HL-60 (cell line): ENCODE measurements around the gene ABCA2.

Source experiments
- DNase-seq, 2 experiments: peaks; one replicate each; pipeline ENCODE4 v3.0.0-alpha.2; 2010 to 2020; ENCODE audit warnings: low read depth in 1 of 2, low spot score in 1 of 2
- H3K27ac ChIP-seq: fragments of 250-450 bp; sonication (Bioruptor Pico); replicated peaks from 2 replicates; pipeline ENCODE4 v1.5.1; 2020; ENCODE audit warnings: mild to moderate bottlenecking, moderate library complexity
- H3K27me3 ChIP-seq: fragments of 250-450 bp; sonication (Bioruptor Pico); 2 replicates; pipeline ENCODE4 v1.5.1; 2021; ENCODE audit warnings: mild to moderate bottlenecking, moderate library complexity; ENCODE audit not compliant: insufficient read depth, poor library complexity, severe bottlenecking
- H3K4me3 ChIP-seq: replicated peaks from 2 replicates; pipeline ENCODE4 v1.5.1; 2011; ENCODE audit warnings: mild to moderate bottlenecking, control low read depth, low read length; ENCODE audit not compliant: insufficient read depth
- GABPA ChIP-seq: IDR thresholded peaks from 2 replicates; pipeline ENCODE4 v1.6.1; 2012; ENCODE audit warnings: low read depth
- POLR2AphosphoS5 ChIP-seq: IDR thresholded peaks from 2 replicates; pipeline ENCODE4 v1.6.1; 2012; ENCODE audit warnings: low read depth
- SPI1 ChIP-seq: IDR thresholded peaks from 2 replicates; pipeline ENCODE4 v1.6.1; 2012; ENCODE audit warnings: low read depth, mild to moderate bottlenecking, borderline replicate concordance
- TF ChIP-seq, protein P1 (sequence below): IDR thresholded peaks from one replicate; pipeline ENCODE4 v1.5.1; 2011; ENCODE audit warnings: low read length, control low read depth, inconsistent platforms; ENCODE audit not compliant: insufficient read depth
- TF ChIP-seq, protein P2 (sequence below): IDR thresholded peaks from 2 replicates; pipeline ENCODE4 v1.6.1; 2012; ENCODE audit warnings: low read depth; ENCODE audit not compliant: insufficient replicate concordance

The ABCA2 gene

DNA sequence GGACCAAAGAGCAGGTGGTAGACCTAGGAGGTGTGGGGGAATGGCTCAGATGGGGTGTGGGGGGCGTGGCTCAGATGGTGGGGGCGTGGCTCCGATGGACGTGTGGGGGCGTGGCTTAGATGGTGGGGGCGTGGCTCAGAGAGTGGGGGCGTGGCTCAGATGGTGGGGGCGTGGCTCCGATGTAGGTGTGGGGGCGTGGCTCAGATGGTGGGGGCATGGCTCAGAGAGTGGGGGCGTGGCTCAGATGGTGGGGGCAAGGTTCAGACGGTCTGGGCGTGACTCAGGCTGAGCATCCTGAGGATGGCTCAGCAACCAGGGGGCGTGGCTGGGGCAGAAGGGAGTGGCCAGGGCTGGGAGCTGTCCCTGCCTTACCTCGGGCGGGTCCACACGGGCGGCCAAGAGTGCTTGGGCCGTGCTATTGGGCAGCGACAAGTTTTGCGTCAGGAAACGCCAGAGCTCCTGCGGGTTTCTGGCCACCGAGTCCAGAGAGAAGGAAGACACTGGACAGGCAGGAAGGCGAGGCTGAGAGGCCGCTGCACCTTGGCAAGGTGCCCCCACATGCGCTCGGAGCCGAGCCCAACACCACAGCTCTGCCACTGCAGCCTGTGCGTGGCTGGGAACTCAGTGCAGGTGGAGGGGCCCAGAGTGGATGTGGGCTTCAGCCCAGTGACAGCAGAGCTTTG, 5.9 kb downstream of the ABCA2 start:
- peak; percentile 45 to 65 for DNase-seq
- no peaks in the 10 kb centered on the region for H3K27me3 ChIP-seq
- TF ChIP-seq GABPA (no peak), POLR2AphosphoS5 (0 out of 2 replicates have a peak, but pooled peaks have one; percentile 32), SPI1 (no peak)
- TF ChIP-seq, protein P1, sequence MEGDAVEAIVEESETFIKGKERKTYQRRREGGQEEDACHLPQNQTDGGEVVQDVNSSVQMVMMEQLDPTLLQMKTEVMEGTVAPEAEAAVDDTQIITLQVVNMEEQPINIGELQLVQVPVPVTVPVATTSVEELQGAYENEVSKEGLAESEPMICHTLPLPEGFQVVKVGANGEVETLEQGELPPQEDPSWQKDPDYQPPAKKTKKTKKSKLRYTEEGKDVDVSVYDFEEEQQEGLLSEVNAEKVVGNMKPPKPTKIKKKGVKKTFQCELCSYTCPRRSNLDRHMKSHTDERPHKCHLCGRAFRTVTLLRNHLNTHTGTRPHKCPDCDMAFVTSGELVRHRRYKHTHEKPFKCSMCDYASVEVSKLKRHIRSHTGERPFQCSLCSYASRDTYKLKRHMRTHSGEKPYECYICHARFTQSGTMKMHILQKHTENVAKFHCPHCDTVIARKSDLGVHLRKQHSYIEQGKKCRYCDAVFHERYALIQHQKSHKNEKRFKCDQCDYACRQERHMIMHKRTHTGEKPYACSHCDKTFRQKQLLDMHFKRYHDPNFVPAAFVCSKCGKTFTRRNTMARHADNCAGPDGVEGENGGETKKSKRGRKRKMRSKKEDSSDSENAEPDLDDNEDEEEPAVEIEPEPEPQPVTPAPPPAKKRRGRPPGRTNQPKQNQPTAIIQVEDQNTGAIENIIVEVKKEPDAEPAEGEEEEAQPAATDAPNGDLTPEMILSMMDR = no peak
- TF ChIP-seq, protein P2, sequence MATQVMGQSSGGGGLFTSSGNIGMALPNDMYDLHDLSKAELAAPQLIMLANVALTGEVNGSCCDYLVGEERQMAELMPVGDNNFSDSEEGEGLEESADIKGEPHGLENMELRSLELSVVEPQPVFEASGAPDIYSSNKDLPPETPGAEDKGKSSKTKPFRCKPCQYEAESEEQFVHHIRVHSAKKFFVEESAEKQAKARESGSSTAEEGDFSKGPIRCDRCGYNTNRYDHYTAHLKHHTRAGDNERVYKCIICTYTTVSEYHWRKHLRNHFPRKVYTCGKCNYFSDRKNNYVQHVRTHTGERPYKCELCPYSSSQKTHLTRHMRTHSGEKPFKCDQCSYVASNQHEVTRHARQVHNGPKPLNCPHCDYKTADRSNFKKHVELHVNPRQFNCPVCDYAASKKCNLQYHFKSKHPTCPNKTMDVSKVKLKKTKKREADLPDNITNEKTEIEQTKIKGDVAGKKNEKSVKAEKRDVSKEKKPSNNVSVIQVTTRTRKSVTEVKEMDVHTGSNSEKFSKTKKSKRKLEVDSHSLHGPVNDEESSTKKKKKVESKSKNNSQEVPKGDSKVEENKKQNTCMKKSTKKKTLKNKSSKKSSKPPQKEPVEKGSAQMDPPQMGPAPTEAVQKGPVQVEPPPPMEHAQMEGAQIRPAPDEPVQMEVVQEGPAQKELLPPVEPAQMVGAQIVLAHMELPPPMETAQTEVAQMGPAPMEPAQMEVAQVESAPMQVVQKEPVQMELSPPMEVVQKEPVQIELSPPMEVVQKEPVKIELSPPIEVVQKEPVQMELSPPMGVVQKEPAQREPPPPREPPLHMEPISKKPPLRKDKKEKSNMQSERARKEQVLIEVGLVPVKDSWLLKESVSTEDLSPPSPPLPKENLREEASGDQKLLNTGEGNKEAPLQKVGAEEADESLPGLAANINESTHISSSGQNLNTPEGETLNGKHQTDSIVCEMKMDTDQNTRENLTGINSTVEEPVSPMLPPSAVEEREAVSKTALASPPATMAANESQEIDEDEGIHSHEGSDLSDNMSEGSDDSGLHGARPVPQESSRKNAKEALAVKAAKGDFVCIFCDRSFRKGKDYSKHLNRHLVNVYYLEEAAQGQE = no peak
- no peak overlapping the region for H3K4me3 ChIP-seq
- H3K27ac ChIP-seq = no peak overlapping the region

DNA sequence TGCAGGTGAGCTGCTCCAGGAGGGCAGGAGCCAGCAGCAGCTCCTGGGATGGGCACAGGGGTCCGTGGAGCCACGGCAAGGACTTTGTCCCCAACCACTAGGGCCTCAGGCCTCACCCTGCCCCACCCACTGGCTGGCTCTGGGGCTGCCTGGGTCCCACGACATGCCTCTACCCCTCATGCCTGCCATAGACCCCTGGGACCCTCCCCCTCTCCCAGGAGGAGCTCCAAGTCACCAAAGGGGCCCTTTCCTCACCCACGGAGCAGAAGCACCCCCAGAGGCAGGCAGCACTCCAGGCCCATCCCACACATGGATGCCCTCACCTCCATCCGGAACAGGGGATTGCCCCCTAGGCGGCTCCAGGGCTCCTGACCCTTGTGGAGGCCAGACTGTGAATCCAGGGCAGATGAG, 6.5 kb downstream of the ABCA2 start:
- H3K27ac ChIP-seq = no peak overlapping the region
- TF ChIP-seq POLR2AphosphoS5 (no peak), SPI1 (no peak), GABPA (no peak)
- TF ChIP-seq, protein P1 = no peak
- TF ChIP-seq, protein P2 = no peak
- H3K4me3 ChIP-seq = no peak overlapping the region
- no peaks in the 10 kb centered on the region for H3K27me3 ChIP-seq
- no peak for DNase-seq

DNA sequence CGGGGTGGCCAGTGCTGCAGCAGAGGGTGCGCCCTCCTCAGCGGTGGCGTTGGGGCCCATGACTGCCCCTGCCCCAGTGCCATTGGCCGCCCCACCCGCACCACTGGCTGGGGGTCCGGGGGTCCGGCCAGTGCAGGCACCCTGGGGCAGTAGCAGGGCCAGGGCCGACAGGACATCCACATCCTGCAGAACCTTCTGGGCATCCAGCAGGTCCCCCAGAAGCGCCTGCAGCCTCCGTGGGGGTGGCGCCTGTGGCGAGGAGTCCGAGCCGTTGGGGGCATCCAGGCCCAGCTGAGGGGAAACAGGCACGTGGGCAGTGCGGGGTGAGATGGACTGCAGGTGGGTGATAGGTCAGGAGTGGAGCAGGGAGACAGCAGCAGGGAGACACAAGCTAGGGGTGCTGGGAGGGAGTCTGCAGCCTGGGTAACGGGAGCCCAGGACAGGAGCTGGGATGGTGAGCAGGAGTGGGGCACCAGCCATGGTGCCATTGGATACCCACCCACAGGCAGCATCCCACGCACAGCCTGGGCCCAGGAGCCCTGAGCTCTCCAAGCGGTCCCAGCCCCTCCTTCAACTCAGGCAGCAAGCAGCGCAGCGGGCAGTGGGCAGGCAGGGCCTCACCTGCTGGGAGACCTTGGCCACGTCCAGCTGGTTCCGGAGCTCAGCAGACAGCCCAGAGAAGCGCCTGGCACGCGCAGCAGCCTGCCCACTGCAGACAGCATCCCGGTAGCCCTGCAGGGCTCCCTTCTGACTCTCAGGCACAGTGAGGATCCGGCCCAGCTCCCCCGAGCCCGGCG, 7.1 kb downstream of the ABCA2 start:
- TF ChIP-seq, protein P2 = no peak
- TF ChIP-seq, protein P1 = no peak
- TF ChIP-seq SPI1 (no peak), POLR2AphosphoS5 (no peak), GABPA (no peak)
- Histone ChIP-seq H3K4me3 (no peak overlapping the region), H3K27me3 (no peaks in the 10 kb centered on the region), H3K27ac (no peak overlapping the region)
- no peak for DNase-seq
